GM12878 (cell line): ENCODE results near the gene CEBPB. TPM values are rescaled to one million over a fixed set of nuclear protein-coding genes. Genes with fewer than 3 reads are reported as not detected.

ENCODE experiments used
- ATAC-seq: fragments of 200-7000 bp; cut with Tn5 transposase; 3 replicates; pipeline ENCODE4 v1.9.1; 2020; ENCODE audit warnings: mild to moderate bottlenecking, moderate library complexity
- BruUV-seq: library from RNA; stranded (reverse); fragments of 400-500 nt; replicated peaks from 2 replicates; lab custom pipeline; 2021; lab: Mats Ljungman, UMichigan
- CTCF ChIA-PET: fragments of 300-600 bp; sonication (Branson Sonifier 250); formaldehyde crosslinking; extraction: SDS; loops from one replicate; lab custom pipeline; 2021; ENCODE audit warnings: inconsistent platforms; lab: Yijun Ruan, JAX
- POLR2A ChIA-PET: fragments of 350-600 bp; formaldehyde crosslinking; extraction: SDS; loops from one replicate; lab custom pipeline; 2021; ENCODE audit warnings: inconsistent platforms; lab: Charles Lee
- RAD21 ChIA-PET: fragments of 300-600 bp; sonication (Branson Sonifier 250); formaldehyde crosslinking; loops from one replicate; lab custom pipeline; 2023; ENCODE audit warnings: antibody characterized with exemption; ENCODE audit not compliant: unreplicated experiment; lab: Charles Lee
- SMC1A ChIA-PET: fragments of 300-600 bp; sonication (Branson Sonifier 250); formaldehyde crosslinking; loops from one replicate; lab custom pipeline; 2023; ENCODE audit not compliant: unreplicated experiment, uncharacterized antibody; lab: Charles Lee
- DNase-seq: peaks from one replicate; pipeline ENCODE4 v3.0.0-alpha.2; 2011; ENCODE audit warnings: low read depth, low spot score
- FAIRE-seq: peaks from 3 replicates; lab custom pipeline; 2011; peaks lifted over from hg19 to GRCh38; lab: Jason Lieb, UNC
- H2AFZ ChIP-seq: 2 replicates; pipeline ENCODE4 v1.6.0; 2011; ENCODE audit warnings: low read depth, low read length, control low read depth; ENCODE audit not compliant: control insufficient read depth
- H3K27ac ChIP-seq: 2 replicates; pipeline ENCODE4 v1.5.1; 2011; ENCODE audit warnings: control low read depth; ENCODE audit not compliant: control insufficient read depth, insufficient read depth
- H3K27me3 ChIP-seq, 2 experiments: replicated peaks in 1 of 2; 2 replicates each; pipeline versions ENCODE4 v1.6.0 to v1.6.1; 2011; ENCODE audit warnings: low read length in 1 of 2; ENCODE audit not compliant: control insufficient read depth in 2 of 2, insufficient read depth in 2 of 2
- H3K36me3 ChIP-seq, 2 experiments: 2 replicates each; pipeline ENCODE4 v1.5.1; 2011; ENCODE audit warnings: low read length in 1 of 2; ENCODE audit not compliant: control insufficient read depth in 2 of 2, insufficient read depth in 2 of 2
- H3K4me1 ChIP-seq: 2 replicates; pipeline ENCODE4 v1.6.1; 2011; ENCODE audit warnings: mild to moderate bottlenecking, low read length, moderate library complexity, mixed read lengths; ENCODE audit not compliant: control insufficient read depth, insufficient read depth
- H3K4me2 ChIP-seq: 2 replicates; pipeline ENCODE4 v1.6.0; 2011; ENCODE audit warnings: control low read depth; ENCODE audit not compliant: control insufficient read depth, insufficient read depth
- H3K4me3 ChIP-seq: fragments of 200-600 bp; sonication (generic); 2 replicates; pipeline ENCODE4 v1.5.1; 2016
- H3K79me2 ChIP-seq: 2 replicates; pipeline ENCODE4 v1.6.0; 2011; ENCODE audit warnings: low read length; ENCODE audit not compliant: control insufficient read depth, insufficient read depth
- H3K9ac ChIP-seq: 2 replicates; pipeline ENCODE4 v1.8.0; 2011; ENCODE audit warnings: low read length, control low read depth, mixed read lengths; ENCODE audit not compliant: control insufficient read depth, insufficient read depth
- H3K9me3 ChIP-seq: replicated peaks from 3 replicates; pipeline ENCODE4 v1.5.1; 2011; ENCODE audit warnings: mild to moderate bottlenecking, low read length; ENCODE audit not compliant: control insufficient read depth, insufficient read depth
- H4K20me1 ChIP-seq: 2 replicates; pipeline ENCODE4 v1.6.0; 2011; ENCODE audit not compliant: control insufficient read depth, insufficient read depth
- MEF2B ChIP-seq: fragments of 450-650 bp; IDR thresholded peaks from 2 replicates; pipeline ENCODE4 v1.6.1; 2018; ENCODE audit warnings: mild to moderate bottlenecking, moderate library complexity; ENCODE audit not compliant: partially characterized antibody, poor library complexity, severe bottlenecking
- MXI1 ChIP-seq: fragments of 150-350 bp; IDR thresholded peaks from 2 replicates; pipeline ENCODE4 v1.6.1; 2011; ENCODE audit warnings: low read depth, mild to moderate bottlenecking, inconsistent platforms, low read length, improper control_type of control experiment
- POU2F2 ChIP-seq: IDR thresholded peaks from 3 replicates; pipeline ENCODE4 v1.6.1; 2011; ENCODE audit warnings: low read depth, mild to moderate bottlenecking, low read length, borderline replicate concordance
- RAD51 ChIP-seq: fragments of 450-650 bp; IDR thresholded peaks from 2 replicates; pipeline ENCODE4 v1.6.1; 2016; ENCODE audit warnings: moderate library complexity, mild to moderate bottlenecking, inconsistent platforms
- USF1 ChIP-seq: IDR thresholded peaks from 2 replicates; pipeline ENCODE4 v1.6.1; 2011; ENCODE audit warnings: borderline replicate concordance, low read depth, mild to moderate bottlenecking, moderate library complexity, mixed read lengths, low read length; ENCODE audit not compliant: insufficient read depth; ENCODE audit errors: extremely low read length
- USF2 ChIP-seq: IDR thresholded peaks from 2 replicates; pipeline ENCODE4 v1.6.1; 2011; ENCODE audit warnings: low read depth, low read length, improper control_type of control experiment, borderline replicate concordance
- ZBTB33 ChIP-seq: fragments of 450-650 bp; IDR thresholded peaks from 2 replicates; pipeline ENCODE4 v1.6.1; 2017; ENCODE audit warnings: mild to moderate bottlenecking
- WGBS: methylation state at CpG from one replicate; pipeline ENCODE4 v1.1.6; 2016; ENCODE audit warnings: low lambda C conversion rate; ENCODE audit not compliant: insufficient replicate concordance, insufficient coverage; ENCODE audit errors: missing lambda C conversion rate; 5-methylcytosine and 5-hydroxymethylcytosine counted together
- in situ Hi-C: fragments of 300-500 bp; cut with MboI; formaldehyde crosslinking; loops from 9 replicates; pipeline ENCODE4 v1.14.3; 2018; ENCODE audit warnings: mixed read lengths
- intact Hi-C: fragments of 100-400 bp; cut with micrococcal nuclease; formaldehyde crosslinking; loops from one replicate; pipeline ENCODE4 v1.14.2; 2022; ENCODE audit not compliant: unreplicated experiment
- polyA plus RNA-seq, 11 experiments: library from polyadenylated mRNA; depleted of rRNA in 4 of 11; unstranded in 6 of 11; stranded (reverse) in 5 of 11; fragments of >200 nt; fragmentation: Nextera tagmentation in 4 of 11; fragmentation: Illumina TruSeq in 1 of 11; extraction: Ambion mirVana in 4 of 11; extraction: Trizol in 1 of 11; gene quantifications; 1 replicate in 1 of 11; 2 replicates in 10 of 11; pipeline versions ENCODE4 v1.2.1 to v1.2.3, GENCODE V29; 2011 to 2016; ENCODE audit warnings: inconsistent platforms in 2 of 11, missing spikeins in 2 of 11, low read depth in 1 of 11
- total RNA-seq, 4 experiments: library from RNA; depleted of rRNA in 3 of 4; stranded (reverse); fragments of >200 nt in 3 of 4; fragmentation: Illumina TruSeq in 1 of 4; extraction: Trizol in 1 of 4; gene quantifications; 2 replicates each; pipeline versions ENCODE4 v1.2.1 to v1.2.3, GENCODE V29; 2013 to 2021
- TF ChIP-seq, protein P1 (sequence below): IDR thresholded peaks from 2 replicates; pipeline ENCODE4 v1.6.1; 2011; ENCODE audit warnings: low read depth, mild to moderate bottlenecking, low read length, moderate library complexity, borderline replicate concordance; ENCODE audit errors: extremely low read depth

Gene CEBPB
- total and polyA plus RNA-seq, 10 of the 15 experiments (the other 5 are each of a cell fraction or from before 2014, with no cell fraction given) = 0.18 to 8.8 (median 1.6) TPM

DNA sequence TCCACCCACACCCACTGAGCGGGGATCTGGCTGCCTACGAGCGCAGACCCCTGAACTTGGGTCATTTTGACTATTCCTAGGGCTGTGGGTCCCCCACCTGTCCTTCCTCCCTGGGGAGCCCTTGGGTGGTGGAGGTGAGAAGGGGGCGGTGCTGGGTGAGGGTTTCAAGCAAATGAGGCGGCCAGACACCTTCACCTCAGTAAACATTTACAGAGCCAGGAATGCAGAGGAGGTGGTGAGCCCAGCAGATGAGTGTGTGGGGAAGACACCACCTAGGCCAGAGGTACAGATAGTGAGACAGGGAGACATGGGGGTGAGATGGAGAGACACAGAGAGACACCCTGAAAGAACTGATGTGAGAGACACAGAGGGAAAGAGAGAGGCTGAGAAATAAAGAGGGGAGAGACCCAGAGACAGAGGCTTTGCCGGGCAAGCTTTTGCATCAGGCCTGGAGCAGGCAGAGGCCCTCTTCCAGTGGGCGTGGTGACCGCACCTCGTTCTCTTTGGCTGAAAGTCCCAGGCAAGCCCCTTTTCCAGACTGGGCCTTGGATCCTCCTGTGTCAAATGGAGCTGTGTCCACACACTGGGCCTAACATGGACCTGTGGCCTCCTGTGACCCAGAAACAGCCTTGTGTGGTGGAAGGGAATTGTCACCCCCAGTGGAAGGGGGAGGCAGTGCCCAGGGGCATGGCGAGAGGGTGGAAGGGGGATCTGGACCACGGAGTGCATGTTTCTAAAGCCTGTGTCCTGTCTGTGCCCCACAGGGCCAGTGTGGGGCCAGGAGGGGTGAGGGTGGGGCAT is 29.7 kb downstream of the CEBPB start:
- FAIRE-seq (no peak), ATAC-seq (peak; percentile 38), DNase-seq (no peak)
- no peak overlapping the region for H3K4me3 ChIP-seq
- no peak for TF ChIP-seq USF2
- no peak for TF ChIP-seq USF1
- peak; percentile 16; the same call in 1 of the 3 replicates for TF ChIP-seq POU2F2
- no peak for TF ChIP-seq MXI1
- TF ChIP-seq RAD51 = no peak
- TF ChIP-seq, protein P1, sequence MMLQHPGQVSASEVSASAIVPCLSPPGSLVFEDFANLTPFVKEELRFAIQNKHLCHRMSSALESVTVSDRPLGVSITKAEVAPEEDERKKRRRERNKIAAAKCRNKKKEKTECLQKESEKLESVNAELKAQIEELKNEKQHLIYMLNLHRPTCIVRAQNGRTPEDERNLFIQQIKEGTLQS = no peak
- TF ChIP-seq ZBTB33 = no peak
- TF ChIP-seq MEF2B = peak; percentile 54
- no peaks in the 10 kb centered on the region for H3K79me2 ChIP-seq
- H3K4me1 ChIP-seq = no peaks in the 10 kb centered on the region
- no peaks in the 10 kb centered on the region; the same call in 2 of the 3 replicates for H3K9me3 ChIP-seq
- in situ Hi-C loops (no loop called here), intact Hi-C loops (no loop called here)
- H3K9ac ChIP-seq = no peak overlapping the region
- no peak overlapping the region for H3K4me2 ChIP-seq
- 28% methylated on average over 10 of the region's 11 CpGs for WGBS
- no peaks in the 10 kb centered on the region for H3K36me3 ChIP-seq
- H4K20me1 ChIP-seq = no peaks in the 10 kb centered on the region
- no peak overlapping the region for H3K27ac ChIP-seq
- POLR2A ChIA-PET = no interaction called here
- CTCF ChIA-PET = no interaction called here
- BruUV-seq = no TSS peak
- SMC1A ChIA-PET = no interaction called here
- H3K27me3 ChIP-seq = no peaks in the 10 kb centered on the region
- no peak overlapping the region for H2AFZ ChIP-seq
- RAD21 ChIA-PET = no interaction called here
